ENCODE measurements around the gene MVP. TPM values are rescaled to one million over a fixed set of nuclear protein-coding genes. Genes with fewer than 3 reads are reported as not detected.
A peak's percentile ranks its signal among the peaks of the same experiment; 100 is the strongest.
"Not testable (repeated sequence)": the region's sequence is repeated elsewhere in the genome, so short reads cannot be mapped to it uniquely, and the experiment has no call there.

MVP gene
- total RNA-seq, 1 experiment from 2014 or later, result 72.5 TPM

DNA sequence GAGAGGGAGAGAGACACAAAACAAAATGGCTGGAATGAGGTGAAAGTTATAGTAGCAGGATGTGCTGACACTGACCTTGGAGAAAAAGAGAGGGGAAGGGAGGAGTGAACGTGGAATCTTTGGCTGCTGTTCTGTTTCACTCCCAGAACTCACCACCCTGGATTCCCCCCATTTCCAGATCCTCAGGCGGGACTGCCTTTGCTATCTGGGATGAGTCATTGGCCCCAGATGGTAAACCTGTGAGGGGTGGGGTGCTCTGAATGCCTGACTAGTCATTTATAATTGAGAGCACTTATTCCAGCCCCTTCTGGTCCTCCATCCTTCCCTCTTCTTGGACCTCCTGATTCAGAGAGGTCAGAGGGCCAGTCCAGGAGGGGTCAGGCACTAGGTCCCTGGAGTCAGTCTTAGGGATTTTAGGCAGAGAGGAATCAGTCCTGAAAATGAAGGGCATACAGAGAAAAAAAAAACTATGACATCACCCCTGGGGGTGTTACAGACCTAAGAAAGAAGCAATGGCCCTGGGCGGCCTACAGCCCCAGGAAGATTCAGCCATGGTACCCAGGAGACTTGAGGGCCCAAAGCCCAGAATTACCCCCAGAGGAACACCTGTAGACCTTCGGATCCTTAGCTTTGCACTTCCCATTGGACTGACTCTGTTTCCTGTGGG lies 44.4 kb upstream of the MVP start:
- BruUV-seq (replicated peaks), result no TSS peak
- Mint-ChIP-seq H3K27ac (ENCODE audit: unreplicated experiment) (peak overlapping the region; percentile 49), H3K9me3 (ENCODE audit: unreplicated experiment) (peaks cover 13% of the 10 kb centered on the region), H3K27me3 (ENCODE audit: insufficient read depth, unreplicated experiment) (no peaks in the 10 kb centered on the region), H3K4me3 (ENCODE audit: unreplicated experiment) (no peak overlapping the region), H3K36me3 (ENCODE audit: insufficient read depth, unreplicated experiment) (peaks cover 6% of the 10 kb centered on the region), H3K4me1 (ENCODE audit: low read depth, unreplicated experiment) (peaks cover 44% of the 10 kb centered on the region)
- ChIA-PET POLR2A (no interaction called here), CTCF (no interaction called here)
- Histone ChIP-seq H3K9me3 (no peaks in the 10 kb centered on the region), H3K4me1 (peaks cover 45% of the 10 kb centered on the region), H3K4me3 (ENCODE audit: low read depth, low read length) (no peak overlapping the region), H3K27me3 (replicated peaks; ENCODE audit: control insufficient read depth, insufficient read depth, low read length) (no peaks in the 10 kb centered on the region), H3K36me3 (ENCODE audit: control insufficient read depth, insufficient read depth, low read length) (no peaks in the 10 kb centered on the region)
- TF ChIP-seq, protein P1, sequence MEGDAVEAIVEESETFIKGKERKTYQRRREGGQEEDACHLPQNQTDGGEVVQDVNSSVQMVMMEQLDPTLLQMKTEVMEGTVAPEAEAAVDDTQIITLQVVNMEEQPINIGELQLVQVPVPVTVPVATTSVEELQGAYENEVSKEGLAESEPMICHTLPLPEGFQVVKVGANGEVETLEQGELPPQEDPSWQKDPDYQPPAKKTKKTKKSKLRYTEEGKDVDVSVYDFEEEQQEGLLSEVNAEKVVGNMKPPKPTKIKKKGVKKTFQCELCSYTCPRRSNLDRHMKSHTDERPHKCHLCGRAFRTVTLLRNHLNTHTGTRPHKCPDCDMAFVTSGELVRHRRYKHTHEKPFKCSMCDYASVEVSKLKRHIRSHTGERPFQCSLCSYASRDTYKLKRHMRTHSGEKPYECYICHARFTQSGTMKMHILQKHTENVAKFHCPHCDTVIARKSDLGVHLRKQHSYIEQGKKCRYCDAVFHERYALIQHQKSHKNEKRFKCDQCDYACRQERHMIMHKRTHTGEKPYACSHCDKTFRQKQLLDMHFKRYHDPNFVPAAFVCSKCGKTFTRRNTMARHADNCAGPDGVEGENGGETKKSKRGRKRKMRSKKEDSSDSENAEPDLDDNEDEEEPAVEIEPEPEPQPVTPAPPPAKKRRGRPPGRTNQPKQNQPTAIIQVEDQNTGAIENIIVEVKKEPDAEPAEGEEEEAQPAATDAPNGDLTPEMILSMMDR (IDR thresholded peaks at IDR 0.05; ENCODE audit: insufficient read depth in 1 of 2, low read depth in 1 of 2, low read length in 1 of 2, severe bottlenecking in 1 of 2, unreplicated experiment in 1 of 2), result no peak
- DNase-seq, result no peak
- intact Hi-C loops (cut with micrococcal nuclease; ENCODE audit: unreplicated experiment), result loop anchor here (5.0 kb wide), 1 partner anchor 49 kb away; no protein-coding TSS in a partner anchor

DNA sequence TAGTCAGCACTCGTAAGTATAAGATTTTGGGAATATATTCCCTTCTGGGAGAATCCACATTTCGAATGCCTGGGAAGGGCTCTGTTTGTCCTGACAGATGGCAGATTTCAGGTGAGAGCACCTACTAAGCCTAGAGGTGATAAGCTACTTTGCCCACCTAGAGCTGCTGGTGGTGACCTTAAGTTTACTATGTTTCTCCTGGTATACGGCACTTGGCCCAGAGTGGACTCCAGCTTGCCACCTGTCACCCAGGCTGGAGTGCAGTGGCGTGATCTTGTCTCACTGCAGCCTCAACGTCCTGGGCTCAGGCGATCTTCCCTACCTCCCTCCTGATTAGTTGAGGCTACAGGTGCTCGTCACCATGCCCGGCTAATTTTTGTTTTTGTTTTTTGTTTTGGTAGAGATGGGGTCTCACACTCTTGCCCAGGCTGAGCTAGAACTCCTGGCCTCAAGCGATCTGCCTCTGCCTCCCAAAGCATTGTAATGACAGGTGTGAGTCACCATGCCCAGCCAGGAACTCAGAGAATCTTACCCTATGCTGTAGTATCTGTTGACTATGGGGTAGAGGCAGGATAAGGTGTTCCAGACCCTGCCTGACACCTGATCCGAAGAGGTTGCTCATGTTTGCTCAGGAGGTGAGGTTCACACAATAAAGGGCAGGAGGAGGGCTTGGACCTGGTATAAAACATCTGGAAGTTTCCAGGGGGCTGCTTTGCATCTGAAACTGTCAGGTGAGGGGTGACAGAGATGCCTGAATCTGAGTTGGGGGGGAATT lies 42.5 kb upstream of the MVP start, which contains the start of gene ZG16:
Gene ZG16 (plus strand): TSS at position 681 of the 775 bp plus-strand sequence. CDS start 1,011 bp downstream, outside the sequence.
- Mint-ChIP-seq H3K27me3 (ENCODE audit: insufficient read depth, unreplicated experiment) (no peaks in the 10 kb centered on the region), H3K36me3 (ENCODE audit: insufficient read depth, unreplicated experiment) (peaks cover 6% of the 10 kb centered on the region), H3K9me3 (ENCODE audit: unreplicated experiment) (peaks cover 22% of the 10 kb centered on the region), H3K4me3 (ENCODE audit: unreplicated experiment) (peak within 1 kb of the TSS; percentile 31), H3K4me1 (ENCODE audit: low read depth, unreplicated experiment) (peaks cover 51% of the 10 kb centered on the region), H3K27ac (ENCODE audit: unreplicated experiment) (peak within 1 kb of the TSS; percentile 92)
- CTCF ChIA-PET, result no interaction called here
- no peak for DNase-seq
- TF ChIP-seq, protein P1 (IDR thresholded peaks at IDR 0.05; ENCODE audit: insufficient read depth in 1 of 2, low read depth in 1 of 2, low read length in 1 of 2, severe bottlenecking in 1 of 2, unreplicated experiment in 1 of 2), result no peak
- POLR2A ChIA-PET, result no interaction called here
- intact Hi-C loops (cut with micrococcal nuclease; ENCODE audit: unreplicated experiment), result loop anchor here (5.0 kb wide), 1 partner anchor 50 kb away; no protein-coding TSS in a partner anchor
- H3K27me3 ChIP-seq (replicated peaks; ENCODE audit: control insufficient read depth, insufficient read depth, low read length), result no peaks in the 10 kb centered on the region
- H3K36me3 ChIP-seq (ENCODE audit: control insufficient read depth, insufficient read depth, low read length), result peaks cover 1% of the 10 kb centered on the region; the same call in 1 of the 2 replicates
- no TSS peak for BruUV-seq (replicated peaks)
- no peaks in the 10 kb centered on the region for H3K9me3 ChIP-seq
- peaks cover 54% of the 10 kb centered on the region for H3K4me1 ChIP-seq
- no peak within 1 kb of the TSS for H3K4me3 ChIP-seq (ENCODE audit: low read depth, low read length)

DNA sequence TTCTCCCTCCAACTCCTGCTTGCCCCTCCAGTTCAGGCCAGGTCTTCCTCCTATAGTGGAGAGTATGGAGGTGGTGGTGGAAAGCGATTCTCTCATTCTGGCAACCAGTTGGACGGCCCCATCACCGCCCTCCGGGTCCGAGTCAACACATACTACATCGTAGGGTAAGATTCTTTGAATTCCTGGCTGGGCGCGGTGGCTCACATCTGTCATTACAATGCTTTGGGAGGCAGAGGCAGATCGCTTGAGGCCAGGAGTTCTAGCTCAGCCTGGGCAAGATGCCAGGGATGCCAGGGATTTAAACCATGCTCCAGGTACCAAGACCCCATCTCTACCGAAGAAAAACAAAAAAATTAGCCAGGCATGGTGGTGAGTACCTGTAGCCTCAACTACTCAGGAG lies 40.8 kb upstream of the MVP start:
- CTCF ChIA-PET, result interaction anchor here (0.6 to 2.0 kb wide), 2 partner anchors 11 to 51 kb away, joined by 3 to 4 read pairs; partner anchors contain the start of gene KIF22
- TF ChIP-seq, protein P1 (IDR thresholded peaks at IDR 0.05; ENCODE audit: insufficient read depth in 1 of 2, low read depth in 1 of 2, low read length in 1 of 2, severe bottlenecking in 1 of 2, unreplicated experiment in 1 of 2), result no peak
- peak; percentile 76 to 84 for DNase-seq

DNA sequence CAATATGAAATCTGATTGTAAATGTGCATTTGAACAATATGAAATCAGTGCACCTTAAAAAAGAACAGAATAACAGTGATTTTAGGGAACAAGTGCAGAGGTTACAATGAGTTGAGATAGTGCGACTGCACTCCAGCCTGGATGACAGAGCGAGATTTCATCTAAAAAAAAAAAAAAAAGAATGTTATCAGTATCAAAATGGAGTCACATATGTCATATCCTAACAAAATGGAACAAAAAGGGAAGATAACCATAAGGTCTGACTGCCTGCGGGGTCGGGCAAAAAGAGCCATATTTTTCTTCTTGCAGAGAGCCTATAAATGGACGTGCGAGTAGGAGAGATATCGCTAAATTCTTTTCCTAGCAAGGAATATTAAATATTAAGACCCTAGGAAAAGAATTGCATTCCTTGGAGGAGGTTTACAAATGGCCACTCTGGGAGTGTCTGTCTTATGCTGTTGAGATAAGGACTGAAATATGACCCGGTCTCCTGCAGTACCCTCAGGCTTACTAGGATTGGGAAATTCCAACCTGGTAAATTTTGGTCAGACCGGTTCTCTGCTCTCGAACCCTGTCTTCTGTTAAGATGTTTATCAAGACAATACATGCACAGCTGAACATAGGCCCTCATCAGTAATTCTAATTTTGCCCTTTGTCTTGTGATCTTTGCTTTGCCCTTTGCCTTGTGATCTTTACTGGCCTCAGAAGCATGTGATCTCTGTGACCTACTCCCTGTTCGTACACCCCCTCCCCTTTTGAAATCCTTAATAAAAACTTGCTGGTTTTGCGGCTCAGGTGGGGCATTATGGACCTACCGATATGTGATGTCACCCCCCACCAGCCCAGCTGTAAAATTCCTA lies 36.9 kb upstream of the MVP start:
- peaks cover 41% of the 10 kb centered on the region for H3K4me1 Mint-ChIP-seq (ENCODE audit: low read depth, unreplicated experiment)
- H3K9me3 ChIP-seq; H3K4me3 ChIP-seq (ENCODE audit: low read depth, low read length); intact Hi-C loops (cut with micrococcal nuclease; ENCODE audit: unreplicated experiment); POLR2A ChIA-PET; H3K36me3 Mint-ChIP-seq (ENCODE audit: insufficient read depth, unreplicated experiment); H3K27me3 Mint-ChIP-seq (ENCODE audit: insufficient read depth, unreplicated experiment); H3K4me3 Mint-ChIP-seq (ENCODE audit: unreplicated experiment); H3K27me3 ChIP-seq (replicated peaks; ENCODE audit: control insufficient read depth, insufficient read depth, low read length); H3K36me3 ChIP-seq (ENCODE audit: control insufficient read depth, insufficient read depth, low read length); CTCF ChIA-PET; BruUV-seq (replicated peaks): not testable (repeated sequence)
- peak; percentile 75 to 80 for DNase-seq
- peak overlapping the region; percentile 82 for H3K27ac Mint-ChIP-seq (ENCODE audit: unreplicated experiment)
- peaks cover 54% of the 10 kb centered on the region for H3K4me1 ChIP-seq
- peaks cover 27% of the 10 kb centered on the region for H3K9me3 Mint-ChIP-seq (ENCODE audit: unreplicated experiment)

More for the DNA sequence above, 40.8 kb upstream of the MVP start:
- H3K4me1 Mint-ChIP-seq (ENCODE audit: low read depth, unreplicated experiment), result peaks cover 61% of the 10 kb centered on the region
- Histone ChIP-seq H3K36me3 (ENCODE audit: control insufficient read depth, insufficient read depth, low read length) (peaks cover 1% of the 10 kb centered on the region; the same call in 1 of the 2 replicates), H3K27me3 (replicated peaks; ENCODE audit: control insufficient read depth, insufficient read depth, low read length) (no peaks in the 10 kb centered on the region), H3K4me1 (peaks cover 69% of the 10 kb centered on the region), H3K4me3 (ENCODE audit: low read depth, low read length) (no peak overlapping the region), H3K9me3 (no peaks in the 10 kb centered on the region)
- no peaks in the 10 kb centered on the region for H3K27me3 Mint-ChIP-seq (ENCODE audit: insufficient read depth, unreplicated experiment)
- POLR2A ChIA-PET, result no interaction called here
- peak overlapping the region; percentile 31 for H3K4me3 Mint-ChIP-seq (ENCODE audit: unreplicated experiment)
- H3K9me3 Mint-ChIP-seq (ENCODE audit: unreplicated experiment), result peaks cover 35% of the 10 kb centered on the region
- no TSS peak for BruUV-seq (replicated peaks)
- H3K36me3 Mint-ChIP-seq (ENCODE audit: insufficient read depth, unreplicated experiment), result peaks cover 6% of the 10 kb centered on the region
- intact Hi-C loops (cut with micrococcal nuclease; ENCODE audit: unreplicated experiment), result loop anchor here (5.0 kb wide), 1 partner anchor 52 kb away; no protein-coding TSS in a partner anchor
- H3K27ac Mint-ChIP-seq (ENCODE audit: unreplicated experiment), result peak overlapping the region; percentile 92
